Measurements from ENCODE around the gene NR5A1.

The NR5A1 gene

DNA sequence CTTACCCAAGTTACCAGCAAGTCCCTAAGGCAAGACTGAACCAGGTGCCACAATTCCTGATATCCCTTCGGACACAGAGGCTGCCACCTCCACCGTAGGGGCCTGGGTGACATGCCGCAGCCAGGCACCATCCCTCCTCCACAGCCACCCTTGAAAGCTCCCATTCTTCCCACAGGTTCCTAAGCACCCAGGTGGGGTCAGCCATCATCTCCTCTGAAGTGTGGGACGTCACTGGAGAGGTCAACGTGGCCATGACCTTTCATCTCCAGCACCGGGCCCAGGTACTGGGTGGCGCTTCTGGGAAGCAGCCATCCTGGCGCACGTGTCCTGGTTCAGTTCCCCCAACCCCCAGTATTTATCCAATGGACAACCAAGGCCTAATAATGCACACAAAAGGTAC, 48.8 kb downstream of the NR5A1 start:
- Histone ChIP-seq H3K9me3 (ENCODE audit: control insufficient read depth, insufficient read depth, low read length) (peaks cover 2% of the 10 kb centered on the region; the same call in 1 of the 2 replicates), H3K4me1 (ENCODE audit: insufficient read depth, low read length) (peaks cover 6% of the 10 kb centered on the region; the same call in 1 of the 2 replicates), H3K36me3 (ENCODE audit: insufficient read depth, low read length) (no peaks in the 10 kb centered on the region), H3K9ac (ENCODE audit: low read depth, low read length) (no peak overlapping the region)

DNA sequence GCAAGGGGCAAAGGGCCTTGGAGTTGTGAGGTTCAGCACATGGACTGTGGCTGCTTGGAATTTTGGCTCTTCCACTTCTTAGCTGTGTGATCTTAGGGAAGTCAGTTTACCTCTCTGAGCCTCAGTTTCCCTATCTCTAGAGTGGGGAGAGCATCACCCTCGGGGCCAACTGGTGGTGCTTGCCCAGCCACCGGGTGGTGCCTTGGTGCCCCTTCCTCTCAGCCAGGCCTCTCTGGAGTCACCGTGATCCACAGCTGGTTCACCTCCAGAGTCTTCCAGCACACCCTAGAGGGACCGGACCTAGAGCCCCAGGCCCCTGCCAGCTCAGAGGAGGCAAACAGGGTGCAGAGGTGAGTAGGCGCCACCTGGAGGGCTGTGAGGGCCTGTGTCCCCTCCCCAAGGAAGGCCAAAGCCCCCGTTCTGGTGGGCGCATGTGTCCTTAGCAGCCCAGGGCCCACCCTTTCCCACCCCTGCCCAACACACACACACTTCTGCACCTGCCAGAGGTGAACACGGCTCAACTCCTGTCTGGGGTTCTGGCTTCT, 49.2 kb downstream of the NR5A1 start:
- H3K9me3 ChIP-seq (ENCODE audit: control insufficient read depth, insufficient read depth, low read length), result peaks cover 2% of the 10 kb centered on the region; the same call in 1 of the 2 replicates
- H3K4me1 ChIP-seq (ENCODE audit: insufficient read depth, low read length), result peaks cover 6% of the 10 kb centered on the region; the same call in 1 of the 2 replicates
- no peaks in the 10 kb centered on the region for H3K36me3 ChIP-seq (ENCODE audit: insufficient read depth, low read length)
- H3K9ac ChIP-seq (ENCODE audit: low read depth, low read length), result no peak overlapping the region

DNA sequence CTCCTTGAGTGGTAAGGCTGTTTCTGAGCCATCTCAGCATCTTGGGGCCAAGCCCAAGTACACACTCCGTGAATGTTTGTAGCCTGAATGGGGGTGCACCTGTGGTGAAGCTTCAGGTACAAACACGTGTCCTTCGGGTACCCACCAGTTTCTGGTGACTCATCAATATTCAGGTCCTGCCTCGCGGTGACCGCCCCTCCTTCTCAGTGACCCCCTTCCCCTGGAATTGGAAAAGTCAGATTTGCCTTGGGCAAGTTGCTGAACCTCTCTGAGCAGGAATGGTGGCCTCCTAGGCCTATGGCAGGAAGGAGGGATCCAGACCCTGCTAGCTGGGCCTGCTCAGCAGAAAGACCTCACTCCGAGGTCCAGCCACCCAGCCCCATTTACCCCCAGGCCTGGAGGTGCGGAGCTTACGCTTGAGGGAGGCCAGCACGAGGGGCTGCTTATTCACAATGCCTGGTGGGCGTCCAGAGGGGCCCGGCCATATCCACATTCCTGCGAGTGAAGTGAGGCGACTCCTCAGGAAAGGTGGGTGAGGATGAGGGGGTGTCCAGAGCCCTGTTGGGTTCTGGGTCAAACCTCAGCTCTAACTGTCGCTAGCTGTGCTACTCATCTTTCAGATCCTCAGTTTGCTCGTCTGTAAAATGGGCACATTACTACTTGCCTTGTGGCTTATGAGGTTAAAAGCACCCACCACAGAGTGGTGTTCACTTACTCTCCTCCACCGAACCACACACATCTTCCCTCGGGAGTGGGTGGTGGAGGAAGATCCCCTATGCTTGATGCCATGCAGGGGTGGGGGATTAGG, 49.9 kb downstream of the NR5A1 start:
- H3K9ac ChIP-seq (ENCODE audit: low read depth, low read length), result no peak overlapping the region
- H3K4me1 ChIP-seq (ENCODE audit: insufficient read depth, low read length), result peaks cover 6% of the 10 kb centered on the region; the same call in 1 of the 2 replicates
- H3K9me3 ChIP-seq (ENCODE audit: control insufficient read depth, insufficient read depth, low read length), result peaks cover 2% of the 10 kb centered on the region; the same call in 1 of the 2 replicates
- H3K36me3 ChIP-seq (ENCODE audit: insufficient read depth, low read length), result no peaks in the 10 kb centered on the region

DNA sequence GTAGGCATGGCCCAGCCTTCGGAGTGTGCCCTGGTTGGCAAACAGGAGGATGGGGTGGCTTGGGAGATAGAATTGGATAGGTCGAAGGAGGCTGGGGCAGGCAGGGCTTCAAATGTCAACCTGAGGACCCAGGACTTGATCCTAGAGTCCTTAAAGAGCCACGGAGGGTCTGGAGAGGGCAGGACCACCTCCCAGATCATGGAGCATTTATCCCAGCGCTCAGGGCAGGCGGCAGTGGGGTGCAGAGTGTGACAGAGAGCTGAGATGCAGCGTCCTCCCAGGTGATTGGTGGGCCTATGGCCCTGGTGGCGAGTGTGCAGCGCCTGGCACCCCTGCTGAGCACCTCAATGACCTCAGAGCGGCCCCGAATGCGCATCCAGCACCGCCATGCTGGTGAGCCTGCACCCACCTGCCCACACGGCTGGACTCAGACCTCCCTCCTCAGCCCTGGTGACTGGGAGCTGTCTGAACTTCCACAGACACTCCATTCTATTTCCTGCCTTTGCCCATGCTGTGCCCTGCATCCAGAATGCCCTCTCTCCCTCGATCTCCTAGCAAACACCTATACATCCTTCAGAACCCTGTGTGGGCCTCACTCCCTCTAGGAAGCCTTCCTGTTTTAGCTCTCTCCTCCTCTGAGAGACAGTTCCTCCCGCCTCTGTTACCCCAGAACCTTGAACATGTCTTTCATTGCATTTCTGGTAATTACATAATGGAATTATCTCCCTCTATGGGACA, 50.7 kb downstream of the NR5A1 start:
- Histone ChIP-seq H3K9me3 (ENCODE audit: control insufficient read depth, insufficient read depth, low read length) (peaks cover 2% of the 10 kb centered on the region; the same call in 1 of the 2 replicates), H3K36me3 (ENCODE audit: insufficient read depth, low read length) (no peaks in the 10 kb centered on the region), H3K9ac (ENCODE audit: low read depth, low read length) (no peak overlapping the region), H3K4me1 (ENCODE audit: insufficient read depth, low read length) (peaks cover 7% of the 10 kb centered on the region; the same call in 1 of the 2 replicates)

DNA sequence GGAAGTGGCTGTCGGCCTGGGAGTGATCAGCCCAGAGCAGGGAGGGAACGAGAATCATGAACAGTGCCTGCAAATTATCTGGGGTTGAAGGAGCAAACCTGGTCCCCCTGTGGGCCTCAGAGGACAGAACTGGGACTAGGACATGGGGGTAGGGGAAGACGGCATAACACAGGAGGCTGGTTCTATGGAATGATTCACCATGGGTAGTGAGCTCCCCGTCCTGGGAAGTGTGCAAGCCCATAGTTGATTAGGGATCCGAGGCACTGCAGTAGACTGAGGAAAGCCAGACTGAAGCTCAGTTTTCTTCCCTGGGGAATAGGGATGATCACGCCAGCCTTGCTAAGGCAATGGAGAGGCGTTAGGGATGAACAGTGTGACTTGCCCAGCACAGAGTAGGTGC, 51.4 kb downstream of the NR5A1 start:
- Histone ChIP-seq H3K9ac (ENCODE audit: low read depth, low read length) (no peak overlapping the region), H3K4me1 (ENCODE audit: insufficient read depth, low read length) (peaks cover 13% of the 10 kb centered on the region), H3K36me3 (ENCODE audit: insufficient read depth, low read length) (no peaks in the 10 kb centered on the region), H3K9me3 (ENCODE audit: control insufficient read depth, insufficient read depth, low read length) (peaks cover 1% of the 10 kb centered on the region; the same call in 1 of the 2 replicates)

DNA sequence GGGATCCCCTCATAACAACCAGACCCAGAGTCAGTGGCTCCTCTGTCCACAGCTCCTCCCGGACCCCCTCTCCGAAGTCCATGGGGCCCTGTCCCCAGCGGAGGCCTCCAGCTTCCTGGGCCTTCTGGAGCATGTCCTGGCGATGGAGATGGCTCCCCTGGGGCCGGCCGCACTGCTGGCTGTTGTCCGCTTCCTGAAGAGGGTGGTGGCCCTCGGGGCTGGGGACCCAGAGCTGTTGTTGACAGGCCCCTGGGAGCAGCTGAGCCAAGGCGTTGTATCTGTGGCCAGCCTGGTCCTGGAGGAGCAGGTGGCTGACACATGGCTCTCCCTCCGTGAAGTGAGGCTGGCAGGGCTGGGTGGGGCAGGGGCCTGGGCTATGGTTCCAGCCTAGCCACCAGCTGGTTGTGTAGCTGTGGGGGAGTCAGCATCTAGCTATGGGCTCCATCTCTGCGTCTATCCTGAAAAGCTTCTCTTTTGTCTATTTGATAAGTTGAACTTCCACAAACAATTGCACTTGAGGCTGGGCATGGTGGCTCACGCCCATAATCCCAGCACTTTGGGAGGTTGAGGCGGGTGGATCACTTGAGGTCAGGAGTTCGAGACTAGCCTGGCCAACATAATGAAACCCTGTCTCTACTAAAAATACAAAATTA, 52.3 kb downstream of the NR5A1 start:
- no peak overlapping the region for H3K9ac ChIP-seq (ENCODE audit: low read depth, low read length)
- H3K36me3 ChIP-seq (ENCODE audit: insufficient read depth, low read length), result no peaks in the 10 kb centered on the region

DNA sequence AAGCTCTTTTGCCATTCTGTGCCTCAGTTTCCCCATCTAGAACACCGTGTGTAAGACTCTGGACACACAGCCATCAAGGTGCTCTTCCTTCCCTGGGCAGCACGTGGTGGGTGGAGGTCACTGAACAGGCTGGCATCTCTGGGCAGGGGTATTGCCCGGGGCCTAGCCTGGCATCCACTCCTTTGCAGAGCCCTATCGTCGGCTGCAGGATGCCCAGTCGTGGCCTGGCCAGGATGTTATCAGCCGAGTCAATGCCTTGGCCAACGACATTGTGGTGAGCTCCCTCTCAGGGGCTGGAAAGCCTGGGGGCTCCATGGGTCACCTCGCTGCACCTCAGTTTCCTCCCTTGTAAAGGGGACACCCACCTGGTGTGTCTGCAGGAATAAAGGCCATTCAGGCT, 52.9 kb downstream of the NR5A1 start:
- Histone ChIP-seq H3K4me1 (ENCODE audit: insufficient read depth, low read length) (peaks cover 15% of the 10 kb centered on the region), H3K36me3 (ENCODE audit: insufficient read depth, low read length) (no peaks in the 10 kb centered on the region), H3K9ac (ENCODE audit: low read depth, low read length) (no peak overlapping the region), H3K9me3 (ENCODE audit: control insufficient read depth, insufficient read depth, low read length) (no peaks in the 10 kb centered on the region)

More for the DNA sequence above, 52.3 kb downstream of the NR5A1 start:
- Histone ChIP-seq H3K4me1 (ENCODE audit: insufficient read depth, low read length) (peaks cover 15% of the 10 kb centered on the region), H3K9me3 (ENCODE audit: control insufficient read depth, insufficient read depth, low read length) (no peaks in the 10 kb centered on the region)

DNA sequence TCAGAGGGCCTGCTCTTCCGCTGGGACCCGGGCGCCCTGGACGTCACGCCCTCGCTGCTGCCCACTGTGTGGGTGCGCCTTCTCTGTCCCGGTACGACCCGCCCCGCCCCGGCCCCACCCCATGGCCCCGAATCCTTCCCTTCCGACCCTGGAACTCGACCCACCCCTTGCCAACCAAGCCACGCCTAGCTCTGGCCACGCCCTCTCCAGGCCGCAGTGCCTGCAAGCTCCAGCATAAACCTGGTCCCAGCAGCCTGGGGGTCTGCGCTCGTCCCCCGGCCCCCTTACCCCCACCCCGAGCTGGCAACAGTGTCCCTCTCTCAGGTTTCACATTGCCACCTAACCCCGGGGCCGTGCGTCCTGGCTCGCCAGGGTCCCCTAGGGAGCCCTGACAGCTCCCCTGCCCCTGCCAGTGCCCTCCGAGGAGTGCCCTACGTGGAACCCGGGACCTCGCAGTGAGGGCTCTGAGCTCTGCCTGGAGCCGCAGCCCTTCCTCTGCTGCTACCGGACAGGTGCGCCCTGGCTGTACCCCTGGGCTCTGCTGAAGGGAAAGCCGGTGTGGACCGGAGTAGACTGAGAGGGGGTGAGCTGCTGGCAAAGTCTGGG, 53.5 kb downstream of the NR5A1 start:
- peaks cover 15% of the 10 kb centered on the region for H3K4me1 ChIP-seq (ENCODE audit: insufficient read depth, low read length)
- peak overlapping the region; percentile 44; the same call in 1 of the 2 replicates for H3K9ac ChIP-seq (ENCODE audit: low read depth, low read length)
- no peaks in the 10 kb centered on the region for H3K36me3 ChIP-seq (ENCODE audit: insufficient read depth, low read length)
- H3K9me3 ChIP-seq (ENCODE audit: control insufficient read depth, insufficient read depth, low read length), result no peaks in the 10 kb centered on the region

DNA sequence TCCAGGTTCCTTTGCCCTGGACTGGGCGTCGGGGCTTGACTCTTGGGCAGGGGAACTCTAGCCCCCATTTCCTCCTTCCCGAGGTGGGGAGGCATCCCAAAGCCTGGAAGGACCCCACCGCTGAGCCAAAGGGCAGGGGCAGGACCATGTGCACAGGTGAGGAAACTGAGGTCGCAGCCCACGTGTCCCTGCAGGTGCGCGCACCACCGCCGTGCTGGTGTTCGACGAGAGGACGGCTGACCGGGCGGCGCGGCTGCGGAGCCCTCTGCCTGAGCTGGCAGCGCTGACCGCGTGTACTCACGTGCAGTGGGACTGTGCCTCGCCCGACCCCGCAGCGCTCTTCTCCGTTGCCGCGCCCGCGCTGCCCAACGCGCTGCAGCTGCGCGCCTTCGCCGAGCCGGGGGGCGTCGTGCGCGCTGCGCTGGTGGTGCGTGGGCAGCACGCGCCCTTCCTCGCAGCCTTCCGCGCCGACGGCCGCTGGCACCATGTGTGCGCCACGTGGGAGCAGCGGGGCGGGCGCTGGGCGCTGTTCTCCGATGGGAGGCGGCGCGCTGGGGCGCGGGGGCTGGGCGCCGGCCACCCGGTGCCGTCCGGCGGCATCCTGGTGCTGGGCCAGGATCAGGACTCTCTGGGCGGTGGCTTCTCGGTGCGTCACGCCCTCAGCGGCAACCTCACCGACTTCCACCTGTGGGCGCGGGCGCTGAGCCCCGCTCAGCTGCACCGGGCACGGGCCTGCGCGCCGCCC, 54.2 kb downstream of the NR5A1 start:
- no peaks in the 10 kb centered on the region for H3K36me3 ChIP-seq (ENCODE audit: insufficient read depth, low read length)
- H3K9ac ChIP-seq (ENCODE audit: low read depth, low read length), result peak overlapping the region; percentile 44; the same call in 1 of the 2 replicates
- H3K9me3 ChIP-seq (ENCODE audit: control insufficient read depth, insufficient read depth, low read length), result no peaks in the 10 kb centered on the region
- peaks cover 15% of the 10 kb centered on the region for H3K4me1 ChIP-seq (ENCODE audit: insufficient read depth, low read length)

DNA sequence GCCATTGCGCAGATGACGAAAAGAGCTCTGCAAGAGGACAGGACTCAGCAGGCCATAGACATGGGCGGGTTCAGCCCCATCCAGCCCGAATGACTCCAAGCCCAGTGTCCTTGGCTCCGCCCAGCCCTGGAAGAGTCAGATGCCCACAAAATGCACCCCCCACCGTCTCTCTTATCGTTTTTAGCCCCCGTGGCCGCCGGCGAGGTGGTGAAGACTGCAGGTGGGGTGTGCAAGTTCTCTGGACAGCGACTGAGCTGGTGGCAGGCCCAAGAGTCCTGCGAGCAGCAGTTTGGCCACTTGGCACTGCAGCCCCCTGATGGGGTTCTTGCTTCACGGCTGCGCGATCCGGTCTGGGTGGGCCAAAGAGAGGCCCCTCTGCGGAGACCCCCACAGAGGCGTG, 54.9 kb downstream of the NR5A1 start:
- Histone ChIP-seq H3K9ac (ENCODE audit: low read depth, low read length) (no peak overlapping the region), H3K4me1 (ENCODE audit: insufficient read depth, low read length) (peaks cover 15% of the 10 kb centered on the region), H3K36me3 (ENCODE audit: insufficient read depth, low read length) (no peaks in the 10 kb centered on the region), H3K9me3 (ENCODE audit: control insufficient read depth, insufficient read depth, low read length) (no peaks in the 10 kb centered on the region)

DNA sequence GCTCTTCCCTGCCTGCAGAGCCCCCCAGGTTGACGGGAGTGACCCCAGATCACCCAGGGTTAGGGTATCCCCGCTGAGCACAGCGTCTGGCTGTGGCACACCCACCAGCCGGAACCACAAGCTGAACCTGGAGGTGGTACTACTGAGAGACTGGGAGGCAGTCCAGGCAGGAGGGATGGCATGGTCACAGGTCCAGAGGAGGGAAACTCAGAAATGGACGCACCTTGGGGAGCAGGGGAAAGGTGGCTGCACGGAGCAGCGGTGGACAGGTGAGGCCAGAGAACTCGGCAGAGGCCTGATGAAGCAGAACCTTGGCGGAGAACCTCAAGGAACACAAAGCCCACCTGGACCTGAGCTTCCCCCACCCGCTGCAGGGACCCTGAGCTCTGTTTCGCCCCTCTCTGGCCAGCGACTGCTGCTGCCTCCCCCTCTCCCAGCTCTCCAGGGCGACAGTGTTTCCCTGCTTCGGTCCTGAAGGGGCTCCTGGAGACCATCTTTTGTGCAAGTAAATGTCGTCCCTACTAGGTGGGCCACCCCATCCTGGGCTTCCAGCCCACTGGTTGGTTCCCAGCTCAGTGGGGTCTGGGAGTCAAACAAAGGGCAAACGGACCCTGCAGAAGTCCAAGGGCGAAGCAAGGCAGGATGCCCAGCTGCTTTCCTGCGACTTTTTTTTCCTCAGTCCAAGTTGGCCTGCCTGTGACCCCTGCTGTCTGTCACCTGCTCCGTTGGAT, 56.1 kb downstream of the NR5A1 start:
- peak overlapping the region; percentile 44; the same call in 1 of the 2 replicates for H3K9ac ChIP-seq (ENCODE audit: low read depth, low read length)
- no peaks in the 10 kb centered on the region for H3K9me3 ChIP-seq (ENCODE audit: control insufficient read depth, insufficient read depth, low read length)
- no peaks in the 10 kb centered on the region for H3K36me3 ChIP-seq (ENCODE audit: insufficient read depth, low read length)
- peaks cover 9% of the 10 kb centered on the region; the same call in 1 of the 2 replicates for H3K4me1 ChIP-seq (ENCODE audit: insufficient read depth, low read length)

DNA sequence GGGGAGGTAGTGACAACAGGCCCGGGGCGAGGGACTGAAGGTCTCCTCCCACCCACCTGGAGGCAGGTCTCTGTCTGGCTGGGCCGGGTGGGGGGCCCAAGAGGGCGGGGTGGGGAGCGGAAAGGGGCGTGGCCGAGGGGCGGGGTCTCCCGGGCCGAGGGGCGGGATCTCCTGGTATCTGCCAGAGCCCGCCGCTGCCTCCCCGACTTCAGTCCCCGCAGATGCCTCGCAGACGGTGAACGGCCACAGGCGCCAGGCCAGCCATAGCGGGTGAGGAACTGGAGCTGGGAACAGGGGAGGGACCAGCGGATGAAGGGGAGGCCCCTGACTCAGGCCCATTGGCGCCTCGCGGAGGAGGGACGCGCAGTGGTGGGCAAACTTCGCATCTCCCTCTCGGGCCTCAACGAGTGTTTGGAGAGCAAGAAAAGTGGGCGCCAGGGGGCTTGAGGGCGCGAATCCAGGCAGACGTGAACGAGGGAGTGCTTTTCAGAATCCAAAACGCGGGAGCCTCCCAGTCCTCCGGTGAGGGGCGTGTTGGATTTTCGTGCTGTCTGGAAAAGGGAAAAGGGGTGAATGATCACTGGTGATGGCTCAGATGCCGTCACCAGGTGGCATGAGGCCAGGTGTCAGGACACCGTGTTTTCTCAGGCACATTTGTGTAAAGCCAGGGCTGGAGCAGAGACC, 56.8 kb downstream of the NR5A1 start, which contains the start of gene ADGRD2:
Gene ADGRD2, plus strand, starts transcription at position 211 of the 684 bp plus-strand sequence. CDS start 1,216 bp downstream, outside the sequence.
- Histone ChIP-seq H3K9me3 (ENCODE audit: control insufficient read depth, insufficient read depth, low read length) (no peaks in the 10 kb centered on the region), H3K36me3 (ENCODE audit: insufficient read depth, low read length) (no peaks in the 10 kb centered on the region), H3K4me1 (ENCODE audit: insufficient read depth, low read length) (peaks cover 9% of the 10 kb centered on the region; the same call in 1 of the 2 replicates), H3K9ac (ENCODE audit: low read depth, low read length) (peak within 1 kb of the TSS; percentile 44; the same call in 1 of the 2 replicates)

Data from ES-I3 (cell line).